Lower leg skin (tissue), 3 donors: ENCODE data around the gene NAPEPLD.

Source experiments
- CTCF ChIP-seq, 3 donors: fragments of 450-650 bp; IDR thresholded peaks; one replicate each; pipeline ENCODE4 v1.5.1; 2016; ENCODE audit warnings: antibody characterized with exemption in 3 of 3, mild to moderate bottlenecking in 3 of 3, moderate library complexity in 2 of 3
- POLR2A ChIP-seq, 2 donors: fragments of 450-650 bp; IDR thresholded peaks; one replicate each; pipeline ENCODE4 v1.6.1; 2016 to 2017; ENCODE audit warnings: antibody characterized with exemption in 2 of 2, mild to moderate bottlenecking in 1 of 2, moderate library complexity in 1 of 2

GRCh38 chr7:103063895-103064294 is 85.0 kb downstream of the NAPEPLD start:
- TF ChIP-seq POLR2A (IDR thresholded peaks at IDR 0.05) (no peak), CTCF (IDR thresholded peaks at IDR 0.05) (no peak)
